HG02642 (cell line): ENCODE results near the gene PTPRG.
A peak's percentile ranks its signal among the peaks of the same experiment; 100 is the strongest.

ENCODE experiments used
- ATAC-seq: cut with Tn5 transposase; IDR thresholded peaks from one replicate; pipeline ENCODE4 v1.9.1; 2021; ENCODE audit warnings: mild to moderate bottlenecking; ENCODE audit not compliant: unreplicated experiment, poor library complexity

Gene PTPRG

GRCh38 chr3:61933798-61934504, 372.6 kb downstream of the PTPRG start:
- ATAC-seq = no peak

- no peak for ATAC-seq
Measured at GRCh38 chr3:61934505-61934871, 373.1 kb downstream of the PTPRG start.

- ATAC-seq = no peak
Measured at GRCh38 chr3:61935814-61936213, 374.4 kb downstream of the PTPRG start.

GRCh38 chr3:61936344-61936937, 375.1 kb downstream of the PTPRG start:
- peak; percentile 52 for ATAC-seq

- no peak for ATAC-seq
Measured at GRCh38 chr3:61937477-61937876, 376.1 kb downstream of the PTPRG start.

GRCh38 chr3:61938878-61939549, 377.6 kb downstream of the PTPRG start:
- no peak for ATAC-seq

- no peak for ATAC-seq
Measured at GRCh38 chr3:61940236-61940635, 378.9 kb downstream of the PTPRG start.

- no peak for ATAC-seq
Measured at GRCh38 chr3:61943975-61944374, 382.6 kb downstream of the PTPRG start.

- ATAC-seq = no peak
Measured at GRCh38 chr3:61944726-61945125, 383.4 kb downstream of the PTPRG start.

GRCh38 chr3:61945657-61946056, 384.3 kb downstream of the PTPRG start:
- ATAC-seq = no peak

- no peak for ATAC-seq
Measured at GRCh38 chr3:61946570-61947324, 385.4 kb downstream of the PTPRG start.

GRCh38 chr3:61947456-61947855, 386.1 kb downstream of the PTPRG start:
- ATAC-seq = no peak

- no peak for ATAC-seq
Measured at GRCh38 chr3:61948699-61949305, 387.4 kb downstream of the PTPRG start.

GRCh38 chr3:61954097-61954540, 392.7 kb downstream of the PTPRG start:
- no peak for ATAC-seq

- no peak for ATAC-seq
Measured at GRCh38 chr3:61955483-61955882, 394.1 kb downstream of the PTPRG start.

GRCh38 chr3:61956236-61956635, 394.9 kb downstream of the PTPRG start:
- no peak for ATAC-seq

- no peak for ATAC-seq
Measured at GRCh38 chr3:61957259-61957658, 395.9 kb downstream of the PTPRG start.

GRCh38 chr3:61960976-61961375, 399.6 kb downstream of the PTPRG start:
- ATAC-seq = no peak

- ATAC-seq = no peak
Measured at GRCh38 chr3:61961900-61962299, 400.5 kb downstream of the PTPRG start.

GRCh38 chr3:61964566-61964965, 403.2 kb downstream of the PTPRG start:
- ATAC-seq = no peak

GRCh38 chr3:61965770-61966131, 404.4 kb downstream of the PTPRG start:
- ATAC-seq = no peak
